Left lung (tissue), 10 donors: ENCODE results near the gene HTRA3. TPM values are rescaled to one million over a fixed set of nuclear protein-coding genes. Genes with fewer than 3 reads are reported as not detected.

Experiments
- ATAC-seq: fragments of 200-7000 bp; cut with Tn5 transposase; one replicate; pipeline ENCODE4 v1.9.1; 2020; ENCODE audit warnings: moderate library complexity
- DNase-seq, 4 donors: peaks; one replicate each; pipeline ENCODE4 v3.0.0-alpha.2; 2013 to 2020
- H3K27ac ChIP-seq, 2 donors: fragments of 200-600 bp; sonication (generic) in 1 of 2; one replicate each; pipeline versions ENCODE4 v1.5.0 to v1.8.0; 2020 to 2021
- H3K27me3 ChIP-seq, 2 donors: fragments of 200-600 bp; sonication (generic) in 1 of 2; one replicate each; pipeline versions ENCODE4 v1.5.0 to v1.8.0; 2020 to 2021
- H3K36me3 ChIP-seq, 2 donors: fragments of 200-600 bp; sonication (generic) in 1 of 2; one replicate each; pipeline versions ENCODE4 v1.5.0 to v1.8.0; 2020 to 2021
- H3K4me1 ChIP-seq, 2 donors: fragments of 200-600 bp; one replicate each; pipeline ENCODE4 v1.8.0; 2021
- H3K4me3 ChIP-seq, 2 donors: fragments of 200-600 bp; sonication (generic) in 1 of 2; one replicate each; pipeline versions ENCODE4 v1.5.0 to v1.8.0; 2020 to 2021; ENCODE audit warnings: mild to moderate bottlenecking in 1 of 2
- H3K9me3 ChIP-seq, 2 donors: fragments of 200-600 bp; sonication (generic) in 1 of 2; one replicate each; pipeline versions ENCODE4 v1.5.0 to v1.8.0; 2020 to 2021
- CTCF ChIP-seq, 2 donors: fragments of 200-600 bp; sonication (generic) in 1 of 2; IDR thresholded peaks; one replicate each; pipeline versions ENCODE4 v1.5.0 to v1.8.0; 2021; ENCODE audit warnings: antibody characterized with exemption in 2 of 2
- intact Hi-C, 2 donors: fragments of 100-400 bp; cut with DNase I; formaldehyde crosslinking; loops; one replicate each; pipeline versions ENCODE4 v1.11.2 to v1.14.2; 2022
- polyA plus RNA-seq, 6 donors: library from polyadenylated mRNA; unstranded; fragments of 120-200 nt; gene quantifications; one replicate each; pipeline ENCODE4 v1.2.1, GENCODE V29; 2013; ENCODE audit not compliant: insufficient read length in 6 of 6
- total RNA-seq, 2 donors: library from RNA; stranded (reverse); fragmentation: NEBNext Ultra II Directional; extraction: Animal tissue kit (Norgen Biotek cat#: 25700); gene quantifications; one replicate each; pipeline ENCODE4 v1.2.1, GENCODE V29; 2021
- donor health status: DM: no; HTN: yes; CAD: no.
- donor health status: DM: no; HTN: no; CAD: no.

The HTRA3 gene
- total and polyA plus RNA-seq, 8 donors, result 9.7 to 18.3 (median 12.1) TPM

- Histone ChIP-seq H3K27me3 (no peaks in the 10 kb centered on the region), H3K4me3 (no peak overlapping the region), H3K4me1 (peaks cover 11 to 19% of the 10 kb centered on the region in 2 donors), H3K9me3 (no peaks in the 10 kb centered on the region), H3K27ac (no peak overlapping the region), H3K36me3 (peaks cover 0 to 74% of the 10 kb centered on the region in 2 donors)
- intact Hi-C loops, result no loop called here
- no peak for TF ChIP-seq CTCF (IDR thresholded peaks at IDR 0.05)
- DNase-seq, result peak in 1 of 4 donors; percentile 76
- no peak for ATAC-seq
Observed at GRCh38 chr4:8227201-8227770, 42.3 kb upstream of the HTRA3 start.

- Histone ChIP-seq H3K4me3 (no peak overlapping the region), H3K4me1 (peaks cover 11 to 19% of the 10 kb centered on the region in 2 donors), H3K27me3 (no peaks in the 10 kb centered on the region), H3K9me3 (no peaks in the 10 kb centered on the region), H3K36me3 (peaks cover 0 to 78% of the 10 kb centered on the region in 2 donors), H3K27ac (no peak overlapping the region)
- ATAC-seq (no peak), DNase-seq (peak in 1 of 4 donors; percentile 75)
- intact Hi-C loops, result no loop called here
- no peak for TF ChIP-seq CTCF (IDR thresholded peaks at IDR 0.05)
Observed at GRCh38 chr4:8227771-8228318, 41.7 kb upstream of the HTRA3 start.

- intact Hi-C loops, result no loop called here
- DNase-seq (peak in 3 of 4 donors; percentile 35 to 90 (median 89)), ATAC-seq (peak; percentile 93)
- peaks cover 0 to 78% of the 10 kb centered on the region in 2 donors for H3K36me3 ChIP-seq
- H3K4me3 ChIP-seq, result no peak overlapping the region
- H3K9me3 ChIP-seq, result no peaks in the 10 kb centered on the region
- H3K27me3 ChIP-seq, result no peaks in the 10 kb centered on the region
- TF ChIP-seq CTCF (IDR thresholded peaks at IDR 0.05), result no peak
- no peak overlapping the region for H3K27ac ChIP-seq
- H3K4me1 ChIP-seq, result peaks cover 11 to 19% of the 10 kb centered on the region in 2 donors
Observed at GRCh38 chr4:8228319-8229250, 41.0 kb upstream of the HTRA3 start.

GRCh38 chr4:8229331-8229975, 40.1 kb upstream of the HTRA3 start:
- TF ChIP-seq CTCF (IDR thresholded peaks at IDR 0.05), result no peak
- no peaks in the 10 kb centered on the region for H3K9me3 ChIP-seq
- no peaks in the 10 kb centered on the region for H3K27me3 ChIP-seq
- peaks cover 11 to 19% of the 10 kb centered on the region in 2 donors for H3K4me1 ChIP-seq
- DNase-seq (peak in 1 of 4 donors; percentile 55), ATAC-seq (no peak)
- H3K27ac ChIP-seq, result no peak overlapping the region
- peaks cover 0 to 78% of the 10 kb centered on the region in 2 donors for H3K36me3 ChIP-seq
- no peak overlapping the region for H3K4me3 ChIP-seq
- intact Hi-C loops, result no loop called here
